NT2/D1 (cell line): ENCODE measurements around the gene AKR1C1.
"Not testable (repeated sequence)": the region's sequence is repeated elsewhere in the genome, so short reads cannot be mapped to it uniquely, and the experiment has no call there.

Experiments
- DNase-seq: peaks from one replicate; pipeline ENCODE4 v3.0.0-alpha.2; 2011; ENCODE audit warnings: low read depth, low spot score
- H3K27me3 ChIP-seq: 2 replicates; pipeline ENCODE4 v1.6.0; 2011; ENCODE audit warnings: mild to moderate bottlenecking; ENCODE audit not compliant: insufficient read length, insufficient read depth
- H3K36me3 ChIP-seq: 2 replicates; pipeline ENCODE4 v1.6.1; 2011; ENCODE audit warnings: mild to moderate bottlenecking, low read length, mixed read lengths; ENCODE audit not compliant: insufficient read depth, insufficient read length
- H3K4me1 ChIP-seq: 2 replicates; pipeline ENCODE4 v1.5.1; 2011; ENCODE audit not compliant: insufficient read depth, insufficient read length
- H3K4me3 ChIP-seq: 2 replicates; pipeline ENCODE4 v1.5.1; 2011; ENCODE audit warnings: low read depth; ENCODE audit not compliant: insufficient read length
- H3K9ac ChIP-seq: 2 replicates; pipeline ENCODE4 v1.6.0; 2011; ENCODE audit warnings: low read depth; ENCODE audit not compliant: insufficient read length
- H3K9me3 ChIP-seq: 2 replicates; pipeline ENCODE4 v1.5.1; 2011; ENCODE audit warnings: mild to moderate bottlenecking, low read length; ENCODE audit not compliant: insufficient read depth
- SUZ12 ChIP-seq: IDR thresholded peaks from 2 replicates; pipeline ENCODE4 v1.6.1; 2011; ENCODE audit not compliant: insufficient read length, insufficient read depth; ENCODE audit errors: extremely low read depth
- YY1 ChIP-seq: IDR thresholded peaks from 2 replicates; pipeline ENCODE4 v1.6.1; 2011; ENCODE audit not compliant: insufficient read length, insufficient read depth
- ZNF274 ChIP-seq: IDR thresholded peaks from 2 replicates; pipeline ENCODE4 v1.6.1; 2011; ENCODE audit warnings: mild to moderate bottlenecking, low read depth, low read length

AKR1C1 gene

GRCh38 chr10:5004501-5004900 is 41.3 kb downstream of the AKR1C1 start:
- not testable (repeated sequence) for H3K9me3 ChIP-seq, DNase-seq, H3K27me3 ChIP-seq, H3K4me3 ChIP-seq, H3K4me1 ChIP-seq, H3K9ac ChIP-seq, H3K36me3 ChIP-seq

- not testable (repeated sequence) for H3K9me3 ChIP-seq, H3K4me3 ChIP-seq, H3K4me1 ChIP-seq, DNase-seq, H3K36me3 ChIP-seq, H3K27me3 ChIP-seq, H3K9ac ChIP-seq
Observed at GRCh38 chr10:5008857-5009548, 45.8 kb downstream of the AKR1C1 start.

- not testable (repeated sequence) for H3K9ac ChIP-seq, H3K4me3 ChIP-seq, DNase-seq, H3K4me1 ChIP-seq, H3K36me3 ChIP-seq, H3K9me3 ChIP-seq, H3K27me3 ChIP-seq
Observed at GRCh38 chr10:5010043-5010442, 46.8 kb downstream of the AKR1C1 start.

GRCh38 chr10:5011392-5011791 is 48.2 kb downstream of the AKR1C1 start:
- not testable (repeated sequence) for H3K9me3 ChIP-seq

GRCh38 chr10:5012595-5012994 is 49.4 kb downstream of the AKR1C1 start:
- Histone ChIP-seq H3K4me1 (no peaks in the 10 kb centered on the region), H3K9me3 (no peaks in the 10 kb centered on the region), H3K9ac (no peak overlapping the region), H3K4me3 (no peak overlapping the region), H3K36me3 (no peaks in the 10 kb centered on the region), H3K27me3 (no peaks in the 10 kb centered on the region)
- TF ChIP-seq ZNF274 (no peak), SUZ12 (no peak), YY1 (no peak)
- DNase-seq: no peak

More at GRCh38 chr10:5011392-5011791, 48.2 kb downstream of the AKR1C1 start:
- H3K4me1 ChIP-seq, DNase-seq, H3K4me3 ChIP-seq, H3K36me3 ChIP-seq, H3K9ac ChIP-seq, H3K27me3 ChIP-seq: not testable (repeated sequence)

- no peak for DNase-seq
- no peaks in the 10 kb centered on the region for H3K27me3 ChIP-seq
- TF ChIP-seq SUZ12 (no peak), ZNF274 (no peak), YY1 (no peak)
- no peak overlapping the region for H3K4me3 ChIP-seq
- no peaks in the 10 kb centered on the region for H3K36me3 ChIP-seq
- no peak overlapping the region for H3K9ac ChIP-seq
- H3K9me3 ChIP-seq: no peaks in the 10 kb centered on the region
- no peaks in the 10 kb centered on the region for H3K4me1 ChIP-seq
Observed at GRCh38 chr10:5013385-5013784, 50.2 kb downstream of the AKR1C1 start.

- H3K4me1 ChIP-seq, H3K27me3 ChIP-seq, DNase-seq, H3K9me3 ChIP-seq, H3K9ac ChIP-seq, H3K4me3 ChIP-seq, H3K36me3 ChIP-seq: not testable (repeated sequence)
Observed at GRCh38 chr10:5014200-5014910, 51.1 kb downstream of the AKR1C1 start.

GRCh38 chr10:5014936-5015335 is 51.7 kb downstream of the AKR1C1 start:
- no peak for DNase-seq
- TF ChIP-seq ZNF274 (no peak), SUZ12 (no peak), YY1 (no peak)

More at GRCh38 chr10:5014936-5015335, 51.7 kb downstream of the AKR1C1 start:
- Histone ChIP-seq H3K4me1 (no peaks in the 10 kb centered on the region), H3K36me3 (no peaks in the 10 kb centered on the region), H3K9ac (no peak overlapping the region), H3K27me3 (no peaks in the 10 kb centered on the region), H3K9me3 (no peaks in the 10 kb centered on the region), H3K4me3 (no peak overlapping the region)
